Adrenal gland (tissue), 5 donors: ENCODE measurements around the gene COL4A1.

ENCODE experiments used
- POLR2A ChIP-seq, 2 donors: fragments of 450-650 bp; IDR thresholded peaks; one replicate each; pipeline ENCODE4 v1.6.1; 2017; ENCODE audit warnings: antibody characterized with exemption in 2 of 2, mild to moderate bottlenecking in 2 of 2, moderate library complexity in 1 of 2
- TF ChIP-seq, protein P1 (sequence below), 6 experiments: fragments of 450-650 bp in 4 of 6; fragments of 200-600 bp in 2 of 6; sonication (generic) in 1 of 6; IDR thresholded peaks; 1 replicate in 5 of 6; 2 replicates in 1 of 6; pipeline versions ENCODE4 v1.5.1 to v1.8.0; 2016 to 2021; ENCODE audit warnings: antibody characterized with exemption in 6 of 6, mild to moderate bottlenecking in 2 of 6, moderate library complexity in 1 of 6
- donor health status: DM: no; HTN: no; CAD: no.

DNA sequence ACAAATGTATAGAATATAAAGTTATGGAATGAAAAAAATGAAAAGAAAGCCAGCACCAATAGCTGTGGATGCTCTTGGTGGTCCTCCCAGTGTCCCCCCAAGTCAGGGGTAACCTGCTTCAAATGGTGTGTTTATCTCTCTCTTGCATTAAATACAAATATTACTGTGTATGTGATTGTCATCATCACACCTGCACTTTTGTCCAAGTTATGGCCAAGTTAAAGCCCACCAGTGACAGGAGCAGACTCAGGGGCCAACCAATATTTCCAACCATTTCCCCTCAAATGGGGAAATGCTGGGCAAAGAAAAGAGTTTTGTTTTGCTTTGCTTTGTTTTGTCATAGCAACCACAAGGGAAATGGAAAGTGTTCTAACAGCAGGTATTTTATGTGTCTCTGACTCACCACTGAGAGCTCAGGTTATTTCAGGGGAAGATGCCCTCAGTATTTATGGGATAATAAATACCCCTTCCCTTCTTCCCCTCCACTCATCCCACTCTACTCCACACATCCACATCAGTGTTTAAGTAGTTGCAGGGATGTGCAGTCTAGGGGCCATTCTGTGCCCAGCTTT, 133.6 kb downstream of the COL4A1 start:
- TF ChIP-seq, protein P1, sequence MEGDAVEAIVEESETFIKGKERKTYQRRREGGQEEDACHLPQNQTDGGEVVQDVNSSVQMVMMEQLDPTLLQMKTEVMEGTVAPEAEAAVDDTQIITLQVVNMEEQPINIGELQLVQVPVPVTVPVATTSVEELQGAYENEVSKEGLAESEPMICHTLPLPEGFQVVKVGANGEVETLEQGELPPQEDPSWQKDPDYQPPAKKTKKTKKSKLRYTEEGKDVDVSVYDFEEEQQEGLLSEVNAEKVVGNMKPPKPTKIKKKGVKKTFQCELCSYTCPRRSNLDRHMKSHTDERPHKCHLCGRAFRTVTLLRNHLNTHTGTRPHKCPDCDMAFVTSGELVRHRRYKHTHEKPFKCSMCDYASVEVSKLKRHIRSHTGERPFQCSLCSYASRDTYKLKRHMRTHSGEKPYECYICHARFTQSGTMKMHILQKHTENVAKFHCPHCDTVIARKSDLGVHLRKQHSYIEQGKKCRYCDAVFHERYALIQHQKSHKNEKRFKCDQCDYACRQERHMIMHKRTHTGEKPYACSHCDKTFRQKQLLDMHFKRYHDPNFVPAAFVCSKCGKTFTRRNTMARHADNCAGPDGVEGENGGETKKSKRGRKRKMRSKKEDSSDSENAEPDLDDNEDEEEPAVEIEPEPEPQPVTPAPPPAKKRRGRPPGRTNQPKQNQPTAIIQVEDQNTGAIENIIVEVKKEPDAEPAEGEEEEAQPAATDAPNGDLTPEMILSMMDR (IDR thresholded peaks at IDR 0.05) = no peak
- no peak for TF ChIP-seq POLR2A (IDR thresholded peaks at IDR 0.05)
